ENCODE data around the gene STRN.

GRCh38 chr2:37013315-37013641 lies 46.9 kb upstream of the STRN start:
- TF ChIP-seq, protein P1, sequence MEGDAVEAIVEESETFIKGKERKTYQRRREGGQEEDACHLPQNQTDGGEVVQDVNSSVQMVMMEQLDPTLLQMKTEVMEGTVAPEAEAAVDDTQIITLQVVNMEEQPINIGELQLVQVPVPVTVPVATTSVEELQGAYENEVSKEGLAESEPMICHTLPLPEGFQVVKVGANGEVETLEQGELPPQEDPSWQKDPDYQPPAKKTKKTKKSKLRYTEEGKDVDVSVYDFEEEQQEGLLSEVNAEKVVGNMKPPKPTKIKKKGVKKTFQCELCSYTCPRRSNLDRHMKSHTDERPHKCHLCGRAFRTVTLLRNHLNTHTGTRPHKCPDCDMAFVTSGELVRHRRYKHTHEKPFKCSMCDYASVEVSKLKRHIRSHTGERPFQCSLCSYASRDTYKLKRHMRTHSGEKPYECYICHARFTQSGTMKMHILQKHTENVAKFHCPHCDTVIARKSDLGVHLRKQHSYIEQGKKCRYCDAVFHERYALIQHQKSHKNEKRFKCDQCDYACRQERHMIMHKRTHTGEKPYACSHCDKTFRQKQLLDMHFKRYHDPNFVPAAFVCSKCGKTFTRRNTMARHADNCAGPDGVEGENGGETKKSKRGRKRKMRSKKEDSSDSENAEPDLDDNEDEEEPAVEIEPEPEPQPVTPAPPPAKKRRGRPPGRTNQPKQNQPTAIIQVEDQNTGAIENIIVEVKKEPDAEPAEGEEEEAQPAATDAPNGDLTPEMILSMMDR (IDR thresholded peaks at IDR 0.05): no peak
- TF ChIP-seq POLR2A (IDR thresholded peaks at IDR 0.05): no peak

Data from esophagus squamous epithelium (tissue), 4 donors.